Central memory CD8-positive, alpha-beta T cell (primary cell): ENCODE data around the gene ZNF674.

Experiments used
- ATAC-seq: fragments of 150-1000 bp; cut with Tn5 transposase; replicated peaks from 2 replicates; pipeline ENCODE4 v1.10.0; 2022; ENCODE audit warnings: mild to moderate bottlenecking, moderate FRiP score, moderate number of reproducible peaks; ENCODE audit not compliant: poor library complexity, severe bottlenecking; ENCODE audit errors: extremely low read depth
- DNase-seq, 2 donors: peaks; one replicate each; pipeline ENCODE4 v3.0.0; 2021; ENCODE audit warnings: low spot score in 2 of 2
- H3K27ac Mint-ChIP-seq: one replicate; pipeline ENCODE4 v1.8.0; 2022; ENCODE audit warnings: low read depth, mild to moderate bottlenecking, moderate library complexity, mixed read lengths
- H3K27me3 Mint-ChIP-seq: one replicate; pipeline ENCODE4 v1.8.0; 2022; ENCODE audit warnings: mixed read lengths
- H3K36me3 Mint-ChIP-seq: one replicate; pipeline ENCODE4 v1.8.0; 2022; ENCODE audit warnings: mild to moderate bottlenecking, moderate library complexity, mixed read lengths; ENCODE audit not compliant: insufficient read depth
- H3K4me1 Mint-ChIP-seq: one replicate; pipeline ENCODE4 v1.8.0; 2022; ENCODE audit warnings: mixed read lengths
- H3K4me3 Mint-ChIP-seq: one replicate; pipeline ENCODE4 v1.8.0; 2022; ENCODE audit warnings: mild to moderate bottlenecking, moderate library complexity, mixed read lengths
- H3K9me3 Mint-ChIP-seq: one replicate; pipeline ENCODE4 v1.8.0; 2022; ENCODE audit warnings: mixed read lengths

ZNF674 gene

GRCh38 chrX:46545111-46546005 is at the start of gene ZNF674:
TSS of gene ZNF674 (minus strand) at chrX:46545421. CDS start at chrX:46542087, 3,334 bp downstream.
- no peaks in the 10 kb centered on the region for H3K27me3 Mint-ChIP-seq
- peak within 1 kb of the TSS; percentile 94 for H3K27ac Mint-ChIP-seq
- H3K9me3 Mint-ChIP-seq: no peaks in the 10 kb centered on the region
- peak; percentile 85 to 93 for DNase-seq
- ATAC-seq: peak; percentile 93
- peaks cover 12% of the 10 kb centered on the region for H3K36me3 Mint-ChIP-seq
- peaks cover 6% of the 10 kb centered on the region for H3K4me1 Mint-ChIP-seq
- peak within 1 kb of the TSS; percentile 88 for H3K4me3 Mint-ChIP-seq

GRCh38 chrX:46589977-46590723 is 44.9 kb upstream of the ZNF674 start:
- no peak overlapping the region for H3K27ac Mint-ChIP-seq
- no peaks in the 10 kb centered on the region for H3K9me3 Mint-ChIP-seq
- peaks cover 15% of the 10 kb centered on the region for H3K4me1 Mint-ChIP-seq
- peak; percentile 46 for ATAC-seq
- DNase-seq: no peak
- H3K36me3 Mint-ChIP-seq: peaks cover 12% of the 10 kb centered on the region
- H3K27me3 Mint-ChIP-seq: no peaks in the 10 kb centered on the region
- no peak overlapping the region for H3K4me3 Mint-ChIP-seq

GRCh38 chrX:46588263-46588662 is 43.0 kb upstream of the ZNF674 start:
- peak overlapping the region; percentile 51 for H3K27ac Mint-ChIP-seq
- peak overlapping the region; percentile 61 for H3K4me3 Mint-ChIP-seq
- no peaks in the 10 kb centered on the region for H3K9me3 Mint-ChIP-seq
- ATAC-seq (no peak), DNase-seq (no peak)
- peaks cover 14% of the 10 kb centered on the region for H3K4me1 Mint-ChIP-seq
- H3K36me3 Mint-ChIP-seq: peaks cover 12% of the 10 kb centered on the region
- H3K27me3 Mint-ChIP-seq: no peaks in the 10 kb centered on the region

- ATAC-seq (peak; percentile 32), DNase-seq (no peak)
- peaks cover 14% of the 10 kb centered on the region for H3K4me1 Mint-ChIP-seq
- peak overlapping the region; percentile 61 for H3K4me3 Mint-ChIP-seq
- no peaks in the 10 kb centered on the region for H3K27me3 Mint-ChIP-seq
- H3K36me3 Mint-ChIP-seq: peaks cover 12% of the 10 kb centered on the region
- no peaks in the 10 kb centered on the region for H3K9me3 Mint-ChIP-seq
- peak overlapping the region; percentile 51 for H3K27ac Mint-ChIP-seq
Observed at GRCh38 chrX:46587753-46588171, 42.5 kb upstream of the ZNF674 start.

- DNase-seq: no peak
Observed at GRCh38 chrX:46587158-46587557, 41.9 kb upstream of the ZNF674 start.

GRCh38 chrX:46584736-46585135 is 39.5 kb upstream of the ZNF674 start:
- no peak for ATAC-seq
- H3K9me3 Mint-ChIP-seq: no peaks in the 10 kb centered on the region
- H3K4me1 Mint-ChIP-seq: peaks cover 20% of the 10 kb centered on the region
- H3K27me3 Mint-ChIP-seq: no peaks in the 10 kb centered on the region
- no peak for DNase-seq
- no peak overlapping the region for H3K4me3 Mint-ChIP-seq
- no peak overlapping the region for H3K27ac Mint-ChIP-seq
- H3K36me3 Mint-ChIP-seq: peaks cover 15% of the 10 kb centered on the region

More at GRCh38 chrX:46587158-46587557, 41.9 kb upstream of the ZNF674 start:
- no peaks in the 10 kb centered on the region for H3K27me3 Mint-ChIP-seq
- H3K9me3 Mint-ChIP-seq: no peaks in the 10 kb centered on the region
- H3K36me3 Mint-ChIP-seq: peaks cover 11% of the 10 kb centered on the region
- peaks cover 14% of the 10 kb centered on the region for H3K4me1 Mint-ChIP-seq
- no peak for ATAC-seq
- H3K27ac Mint-ChIP-seq: no peak overlapping the region
- H3K4me3 Mint-ChIP-seq: peak overlapping the region; percentile 61

GRCh38 chrX:46582966-46583365 is 37.7 kb upstream of the ZNF674 start:
- no peak overlapping the region for H3K4me3 Mint-ChIP-seq
- H3K36me3 Mint-ChIP-seq: peaks cover 19% of the 10 kb centered on the region
- H3K4me1 Mint-ChIP-seq: peaks cover 14% of the 10 kb centered on the region
- H3K27me3 Mint-ChIP-seq: no peaks in the 10 kb centered on the region
- no peak overlapping the region for H3K27ac Mint-ChIP-seq
- DNase-seq (no peak), ATAC-seq (no peak)
- no peaks in the 10 kb centered on the region for H3K9me3 Mint-ChIP-seq

GRCh38 chrX:46582325-46582724 is 37.1 kb upstream of the ZNF674 start:
- ATAC-seq: no peak
- Mint-ChIP-seq H3K9me3 (no peaks in the 10 kb centered on the region), H3K4me1 (peaks cover 11% of the 10 kb centered on the region), H3K36me3 (peaks cover 16% of the 10 kb centered on the region), H3K27ac (no peak overlapping the region), H3K27me3 (no peaks in the 10 kb centered on the region), H3K4me3 (no peak overlapping the region)
- no peak for DNase-seq

- Mint-ChIP-seq H3K4me3 (no peak overlapping the region), H3K27me3 (no peaks in the 10 kb centered on the region), H3K4me1 (peaks cover 20% of the 10 kb centered on the region), H3K9me3 (no peaks in the 10 kb centered on the region), H3K36me3 (peaks cover 12% of the 10 kb centered on the region), H3K27ac (no peak overlapping the region)
- ATAC-seq (no peak), DNase-seq (no peak)
Observed at GRCh38 chrX:46580613-46581012, 35.4 kb upstream of the ZNF674 start.

- Mint-ChIP-seq H3K27ac (no peak overlapping the region), H3K4me1 (peaks cover 24% of the 10 kb centered on the region), H3K27me3 (no peaks in the 10 kb centered on the region), H3K36me3 (peaks cover 12% of the 10 kb centered on the region), H3K4me3 (no peak overlapping the region), H3K9me3 (no peaks in the 10 kb centered on the region)
- DNase-seq (no peak), ATAC-seq (no peak)
Observed at GRCh38 chrX:46579250-46579649, 34.0 kb upstream of the ZNF674 start.

GRCh38 chrX:46577221-46578005 is 32.2 kb upstream of the ZNF674 start:
- DNase-seq: no peak
- peaks cover 29% of the 10 kb centered on the region for H3K4me1 Mint-ChIP-seq
- no peaks in the 10 kb centered on the region for H3K9me3 Mint-ChIP-seq
- H3K27me3 Mint-ChIP-seq: no peaks in the 10 kb centered on the region
- no peak for ATAC-seq
- H3K27ac Mint-ChIP-seq: no peak overlapping the region
- H3K36me3 Mint-ChIP-seq: peaks cover 12% of the 10 kb centered on the region
- H3K4me3 Mint-ChIP-seq: peak overlapping the region; percentile 83

- Mint-ChIP-seq H3K4me3 (peak overlapping the region; percentile 83), H3K9me3 (no peaks in the 10 kb centered on the region), H3K36me3 (peaks cover 15% of the 10 kb centered on the region), H3K27me3 (no peaks in the 10 kb centered on the region), H3K4me1 (peaks cover 38% of the 10 kb centered on the region), H3K27ac (no peak overlapping the region)
- DNase-seq: no peak
- no peak for ATAC-seq
Observed at GRCh38 chrX:46576458-46576857, 31.2 kb upstream of the ZNF674 start.
